HEK293 (cell line): ENCODE data around the gene SETD3.

Experiments
- CTCF ChIA-PET: fragments of 350-600 bp; formaldehyde crosslinking; extraction: SDS; loops from one replicate; lab custom pipeline; 2021; ENCODE audit warnings: antibody characterized with exemption; lab: Yijun Ruan, JAX
- POLR2A ChIA-PET: fragments of 300-600 bp; formaldehyde crosslinking; extraction: SDS; loops from one replicate; lab custom pipeline; 2020; ENCODE audit warnings: antibody characterized with exemption, inconsistent platforms; lab: Yijun Ruan, JAX
- H3K27ac ChIP-seq: fragments of 200-500 bp; sonication (Bioruptor generic); 2 replicates; pipeline ENCODE4 v1.5.1; 2014; ENCODE audit warnings: low read depth, low read length, control low read depth, inconsistent platforms; ENCODE audit errors: extremely low read depth
- H3K36me3 ChIP-seq, 2 experiments: fragments of 200-500 bp in 1 of 2; sonication (Bioruptor generic) in 1 of 2; 1 replicate in 1 of 2; 2 replicates in 1 of 2; pipeline ENCODE4 v1.5.1; 2014 to 2017; ENCODE audit warnings: inconsistent platforms in 2 of 2, low read length in 2 of 2; ENCODE audit not compliant: control insufficient read depth in 2 of 2, insufficient read depth in 1 of 2
- H3K4me1 ChIP-seq: fragments of 200-500 bp; sonication (Bioruptor generic); 2 replicates; pipeline ENCODE4 v1.5.1; 2014; ENCODE audit warnings: mild to moderate bottlenecking, low read length, inconsistent platforms; ENCODE audit not compliant: control insufficient read depth, insufficient read depth
- H3K4me3 ChIP-seq: 2 replicates; pipeline ENCODE4 v1.5.1; 2011; ENCODE audit warnings: low read depth, mild to moderate bottlenecking, control low read depth, low read length, moderate library complexity
- H3K9me3 ChIP-seq: fragments of 200-500 bp; sonication (Bioruptor generic); 2 replicates; pipeline ENCODE4 v1.5.1; 2014; ENCODE audit warnings: low read depth, low read length, inconsistent platforms; ENCODE audit not compliant: control insufficient read depth, insufficient read depth
- EGR2 ChIP-seq: fragments of 450-650 bp; formaldehyde crosslinking; IDR thresholded peaks from 2 replicates; pipeline ENCODE4 v1.5.1; 2016; ENCODE audit warnings: low read depth, missing biosample characterization, missing genetic modification characterization
- KLF1 ChIP-seq: fragments of 450-650 bp; formaldehyde crosslinking; IDR thresholded peaks from 2 replicates; pipeline ENCODE4 v1.5.1; 2016; ENCODE audit warnings: missing biosample characterization, missing genetic modification characterization
- PRDM1 ChIP-seq: fragments of 450-650 bp; formaldehyde crosslinking; IDR thresholded peaks from 2 replicates; pipeline ENCODE4; 2016; ENCODE audit warnings: missing biosample characterization, missing genetic modification characterization
- SP2 ChIP-seq: fragments of 450-650 bp; formaldehyde crosslinking; IDR thresholded peaks from 2 replicates; pipeline ENCODE4 v1.5.1; 2016; ENCODE audit warnings: missing biosample characterization, missing genetic modification characterization
- ZBTB11 ChIP-seq: fragments of 450-650 bp; formaldehyde crosslinking; conservative IDR thresholded peaks from 2 replicates; pipeline ENCODE4 v1.5.1; 2016; ENCODE audit warnings: low read depth, missing biosample characterization, missing genetic modification characterization
- ZBTB17 ChIP-seq: fragments of 450-650 bp; formaldehyde crosslinking; IDR thresholded peaks from 2 replicates; pipeline ENCODE4 v1.5.1; 2016; ENCODE audit warnings: missing biosample characterization, missing genetic modification characterization
- ZBTB21 ChIP-seq: fragments of 450-650 bp; formaldehyde crosslinking; IDR thresholded peaks from 2 replicates; pipeline ENCODE4 v1.5.1; 2017; ENCODE audit warnings: missing biosample characterization, missing genetic modification characterization
- ZFHX2 ChIP-seq: fragments of 450-650 bp; formaldehyde crosslinking; conservative IDR thresholded peaks from 2 replicates; pipeline ENCODE4 v1.5.1; 2016; ENCODE audit warnings: missing biosample characterization, missing genetic modification characterization
- ZNF138 ChIP-seq: fragments of 450-650 bp; formaldehyde crosslinking; IDR thresholded peaks from 2 replicates; pipeline ENCODE4 v1.5.1; 2016; ENCODE audit warnings: missing biosample characterization, missing genetic modification characterization, borderline replicate concordance
- ZNF362 ChIP-seq: fragments of 450-650 bp; formaldehyde crosslinking; IDR thresholded peaks from 2 replicates; pipeline ENCODE4 v1.5.1; 2016; ENCODE audit warnings: missing biosample characterization, missing genetic modification characterization
- ZNF488 ChIP-seq: fragments of 450-650 bp; formaldehyde crosslinking; IDR thresholded peaks from 2 replicates; pipeline ENCODE4 v1.5.1; 2016; ENCODE audit warnings: missing biosample characterization, missing genetic modification characterization
- ZNF518A ChIP-seq: fragments of 450-650 bp; formaldehyde crosslinking; conservative IDR thresholded peaks from 2 replicates; pipeline ENCODE4 v1.5.1; 2016; ENCODE audit warnings: low read depth, missing biosample characterization, missing genetic modification characterization
- ZNF555 ChIP-seq: fragments of 450-650 bp; formaldehyde crosslinking; conservative IDR thresholded peaks from 2 replicates; pipeline ENCODE4 v1.5.1; 2017; ENCODE audit warnings: missing biosample characterization, mild to moderate bottlenecking, missing genetic modification characterization, inconsistent platforms
- ZNF561 ChIP-seq: fragments of 450-650 bp; IDR thresholded peaks from 2 replicates; pipeline ENCODE4 v1.5.1; 2018; ENCODE audit warnings: missing biosample characterization, missing genetic modification characterization, borderline replicate concordance
- ZNF585B ChIP-seq: fragments of 450-650 bp; formaldehyde crosslinking; IDR thresholded peaks from 2 replicates; pipeline ENCODE4 v1.5.1; 2016; ENCODE audit warnings: missing biosample characterization, missing genetic modification characterization
- ZNF645 ChIP-seq: fragments of 450-650 bp; formaldehyde crosslinking; IDR thresholded peaks from 2 replicates; pipeline ENCODE4; 2016; ENCODE audit warnings: missing biosample characterization, missing genetic modification characterization
- ZSCAN16 ChIP-seq: fragments of 450-650 bp; formaldehyde crosslinking; IDR thresholded peaks from 2 replicates; pipeline ENCODE4 v1.5.1; 2016; ENCODE audit warnings: missing biosample characterization, missing genetic modification characterization

The SETD3 gene

GRCh38 chr14:99517643-99518381 lies 37.2 kb upstream of the SETD3 start (continued):
- TF ChIP-seq PRDM1 (no peak), ZNF585B (tag by site-specific recombination) (no peak), ZNF518A (tag by site-specific recombination) (no peak), ZNF555 (tag by site-specific recombination) (no peak)

- no peaks in the 10 kb centered on the region for H3K9me3 ChIP-seq
- no peaks in the 10 kb centered on the region for H3K4me1 ChIP-seq
- peaks cover 0 to 38% of the 10 kb centered on the region in 2 experiments; a peak in 1 of 3 replicates for H3K36me3 ChIP-seq
- H3K4me3 ChIP-seq = no peak overlapping the region
- ChIA-PET POLR2A (interaction anchor here (1.0 kb wide), 1 partner anchor 36 kb away, joined by 5 read pairs; the partner anchor contains the start of genes CCNK and SETD3), CTCF (interaction anchor here (0.6 to 1.8 kb wide), 8 partner anchors 19 to 786 kb away, joined by 3 to 10 read pairs (median 3); no protein-coding TSS in a partner anchor)
- no peak overlapping the region for H3K27ac ChIP-seq
- no peak for TF ChIP-seq ZSCAN16 (tag by site-specific recombination)
- TF ChIP-seq ZNF362 = no peak
- no peak for TF ChIP-seq ZBTB17
- no peak for TF ChIP-seq SP2 (tag by site-specific recombination)
- TF ChIP-seq ZNF555 (tag by site-specific recombination) = no peak
- TF ChIP-seq ZFHX2 (tag by site-specific recombination) = peak; percentile 11; the same call in 1 of the 2 replicates
- no peak for TF ChIP-seq ZBTB21
Measured at GRCh38 chr14:99516871-99517642, 36.4 kb upstream of the SETD3 start.

GRCh38 chr14:99516156-99516870 lies 35.7 kb upstream of the SETD3 start:
- Histone ChIP-seq H3K27ac (no peak overlapping the region), H3K4me3 (no peak overlapping the region), H3K4me1 (no peaks in the 10 kb centered on the region), H3K9me3 (no peaks in the 10 kb centered on the region), H3K36me3 (peaks cover 0 to 45% of the 10 kb centered on the region in 2 experiments; a peak in 1 of 3 replicates)
- POLR2A ChIA-PET = interaction anchor here (1.0 kb wide), 1 partner anchor 35 kb away, joined by 5 read pairs; the partner anchor contains the start of genes CCNK and SETD3
- CTCF ChIA-PET = interaction anchor here (0.6 to 1.8 kb wide), 3 partner anchors 112 to 787 kb away, joined by 4 to 10 read pairs (median 5); no protein-coding TSS in a partner anchor
- TF ChIP-seq KLF1 (tag by site-specific recombination) = no peak
- no peak for TF ChIP-seq ZNF488 (tag by site-specific recombination)
- TF ChIP-seq ZNF561 (tag by site-specific recombination) = no peak
- TF ChIP-seq ZNF138 (tag by site-specific recombination) = no peak
- no peak for TF ChIP-seq ZBTB11 (tag by site-specific recombination)
- TF ChIP-seq EGR2 (tag by site-specific recombination) = peak; percentile 56
- peak; percentile 66 for TF ChIP-seq ZFHX2 (tag by site-specific recombination)
- no peak for TF ChIP-seq ZNF645 (tag by site-specific recombination)
